Heart left ventricle (tissue), 16 donors: ENCODE data around the gene HDAC7. TPM values are rescaled to one million over a fixed set of nuclear protein-coding genes. Genes with fewer than 3 reads are reported as not detected.

Experiments used
- ATAC-seq, 4 donors: fragments of 200-7000 bp; cut with Tn5 transposase; one replicate each; pipeline ENCODE4 v1.9.1; 2020 to 2022; ENCODE audit warnings: moderate library complexity in 4 of 4, mild to moderate bottlenecking in 3 of 4, moderate number of reproducible peaks in 1 of 4
- DNase-seq, 5 donors: peaks; one replicate each; pipeline ENCODE4 v3.0.0-alpha.2; 2020
- H3K27ac ChIP-seq, 12 donors: fragments of 200-600 bp; sonication (generic) in 4 of 12; one replicate each; pipeline versions ENCODE4 v1.5.0 to v1.8.0; 2016 to 2022; ENCODE audit warnings: mild to moderate bottlenecking in 2 of 12
- H3K27me3 ChIP-seq, 9 donors: fragments of 200-600 bp; sonication (generic) in 2 of 9; one replicate each; pipeline versions ENCODE4 v1.5.1 to v1.8.0; 2016 to 2022; ENCODE audit warnings: mild to moderate bottlenecking in 3 of 9
- H3K36me3 ChIP-seq, 9 donors: fragments of 200-600 bp; sonication (generic) in 2 of 9; one replicate each; pipeline versions ENCODE4 v1.5.0 to v1.8.0; 2018 to 2022; ENCODE audit warnings: mild to moderate bottlenecking in 2 of 9
- H3K4me1 ChIP-seq, 12 donors: fragments of 200-600 bp; sonication (generic) in 4 of 12; one replicate each; pipeline versions ENCODE4 v1.5.0 to v1.8.0; 2016 to 2022; ENCODE audit warnings: mild to moderate bottlenecking in 3 of 12
- H3K4me3 ChIP-seq, 12 donors: fragments of 200-600 bp; sonication (generic) in 4 of 12; one replicate each; pipeline versions ENCODE4 v1.5.0 to v1.8.0; 2017 to 2022; ENCODE audit warnings: mild to moderate bottlenecking in 9 of 12, moderate library complexity in 4 of 12
- H3K9me3 ChIP-seq, 12 donors: fragments of 200-600 bp; sonication (generic) in 4 of 12; one replicate each; pipeline versions ENCODE4 v1.5.0 to v1.8.0; 2016 to 2022; ENCODE audit warnings: mild to moderate bottlenecking in 1 of 12
- POLR2A ChIP-seq, 2 donors: fragments of 450-650 bp; IDR thresholded peaks; one replicate each; pipeline ENCODE4 v1.6.1; 2017; ENCODE audit warnings: antibody characterized with exemption in 2 of 2, mild to moderate bottlenecking in 2 of 2, moderate library complexity in 2 of 2
- WGBS, 4 donors: extraction: QIAGEN DNeasy Blood & Tissue Kit in 2 of 4; methylation state at CpG; one replicate each; pipeline versions ENCODE4 v1.1.5 to v1.1.7; 2013 to 2018; 5-methylcytosine and 5-hydroxymethylcytosine counted together
- intact Hi-C, 10 donors: fragments of 100-400 bp; cut with DNase I; formaldehyde crosslinking; loops; one replicate each; pipeline versions ENCODE4 v1.11.1 to v1.14.2; 2022
- polyA plus RNA-seq, 2 donors: library from polyadenylated mRNA; stranded (reverse); fragments of 200-250 nt; gene quantifications; one replicate each; pipeline ENCODE4 v1.2.3, GENCODE V29; 2013
- total RNA-seq, 9 donors: library from RNA; depleted of rRNA in 2 of 9; stranded (reverse); fragments of >200 nt in 2 of 9; fragmentation: NEBNext Ultra II Directional in 3 of 9; extraction: Animal tissue kit (Norgen Biotek cat#: 25700) in 3 of 9; gene quantifications; one replicate each; pipeline versions ENCODE4 v1.1.0 to v1.2.4, GENCODE V29; 2016 to 2023
- TF ChIP-seq, protein P1 (sequence below), 12 donors: fragments of 200-600 bp; sonication (generic) in 4 of 12; IDR thresholded peaks; one replicate each; pipeline versions ENCODE4 v1.5.0 to v1.8.0; 2018 to 2022; ENCODE audit warnings: antibody characterized with exemption in 12 of 12, mild to moderate bottlenecking in 5 of 12
- donor health status: ischemic (EF 13 %, LVEDD 7.1; RV severe dilation, severe dysfunction).
- donor health status: healthy with polysubstance abuse.
- donor health status: DM: no; HTN: yes; CAD: no.
- donor health status: DM: no; HTN: no; CAD: no.
- donor health status: ischemic (EF 25% LVEDD 6.9; RV normal size, moderate dysfunction).
- donor health status: ischemic (EF 25% LVEDD 5.7; RV mildly dilated, moderate dysfunction).
- donor health status: healthy.
- donor health status: DM: yes; HTN: yes; CAD: no.
- donor health status: ischemic (EF 35%, LVEDD 5.7; RV mildly dilated, moderate dysfunction).
- donor health status: nonischemic (EF 11% LVEDD 7.7; RV severe dilation, severe dysfunction).
- donor health status: DM: yes; HTN: yes; CAD: no.
- donor health status: PGD.
- donor health status: ischemic (EF 29% LVEDD 5.4; RV normal size, mild dysfunction).
- donor health status: nonischemic (EF 23%, LVEDD 6.1; RV moderate dilation, normal function).

The HDAC7 gene
- total and polyA plus RNA-seq, 11 donors, result 27.4 to 63.0 (median 39.3) TPM

DNA sequence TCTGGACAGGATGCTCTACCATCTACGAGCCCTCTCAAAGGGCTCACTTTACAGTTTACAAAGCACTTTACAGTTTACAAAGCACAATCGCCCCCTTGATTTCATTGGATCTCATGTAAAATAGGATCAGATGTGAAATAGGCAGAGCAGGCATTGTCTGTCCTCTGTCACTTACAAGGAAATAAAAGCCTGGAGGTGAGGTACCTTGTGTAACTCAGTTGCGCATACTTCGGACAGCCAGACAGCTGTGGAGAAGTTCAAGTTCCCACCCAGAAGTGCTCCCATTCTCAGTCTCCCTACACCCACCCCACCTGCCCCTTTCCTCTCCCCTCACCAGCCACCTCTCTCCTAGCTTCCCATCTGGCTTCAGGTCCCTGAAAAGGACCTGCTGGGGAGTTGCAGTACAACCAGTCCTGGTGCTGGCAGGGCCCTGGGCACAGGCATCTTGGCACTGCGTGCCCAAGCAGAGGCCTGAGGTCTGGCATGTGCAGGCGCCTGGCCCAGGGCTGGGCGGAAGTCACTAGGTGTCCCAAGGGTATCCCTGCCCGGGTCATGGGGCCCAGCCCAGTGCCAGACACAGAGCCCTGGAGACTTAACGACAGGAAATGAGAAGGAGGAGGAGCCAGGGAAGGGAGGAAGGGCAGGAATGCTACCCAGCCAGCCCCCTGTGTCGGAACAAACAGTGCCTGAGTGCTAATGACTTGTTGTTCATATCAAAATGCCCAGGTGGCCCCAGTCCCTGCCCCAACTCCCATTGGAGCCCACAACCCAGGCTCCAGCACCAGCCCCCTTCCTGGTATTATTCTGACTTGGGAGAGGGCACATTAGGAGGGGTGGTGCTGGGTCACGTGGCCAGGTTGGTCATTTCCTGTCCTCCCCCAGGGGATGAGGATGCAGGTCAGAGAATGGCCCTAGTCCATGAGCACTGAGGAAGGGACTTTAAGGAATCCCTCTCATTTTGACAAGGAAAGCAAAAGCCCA, 66.4 kb downstream of the HDAC7 start:
- ATAC-seq (peak; percentile 90 to 96 (median 92)), DNase-seq (peak; percentile 84 to 95 (median 91))
- Histone ChIP-seq H3K27me3 (no peaks in the 10 kb centered on the region), H3K36me3 (peaks cover 0 to 33% (median 9%) of the 10 kb centered on the region in 9 donors), H3K27ac (peak overlapping the region; percentile 64 to 90 (median 82)), H3K4me1 (peaks cover 18 to 70% (median 55%) of the 10 kb centered on the region in 12 donors), H3K9me3 (no peaks in the 10 kb centered on the region), H3K4me3 (peak overlapping the region in 6 of 12 donors; percentile 2 to 67 (median 26))
- TF ChIP-seq, protein P1, sequence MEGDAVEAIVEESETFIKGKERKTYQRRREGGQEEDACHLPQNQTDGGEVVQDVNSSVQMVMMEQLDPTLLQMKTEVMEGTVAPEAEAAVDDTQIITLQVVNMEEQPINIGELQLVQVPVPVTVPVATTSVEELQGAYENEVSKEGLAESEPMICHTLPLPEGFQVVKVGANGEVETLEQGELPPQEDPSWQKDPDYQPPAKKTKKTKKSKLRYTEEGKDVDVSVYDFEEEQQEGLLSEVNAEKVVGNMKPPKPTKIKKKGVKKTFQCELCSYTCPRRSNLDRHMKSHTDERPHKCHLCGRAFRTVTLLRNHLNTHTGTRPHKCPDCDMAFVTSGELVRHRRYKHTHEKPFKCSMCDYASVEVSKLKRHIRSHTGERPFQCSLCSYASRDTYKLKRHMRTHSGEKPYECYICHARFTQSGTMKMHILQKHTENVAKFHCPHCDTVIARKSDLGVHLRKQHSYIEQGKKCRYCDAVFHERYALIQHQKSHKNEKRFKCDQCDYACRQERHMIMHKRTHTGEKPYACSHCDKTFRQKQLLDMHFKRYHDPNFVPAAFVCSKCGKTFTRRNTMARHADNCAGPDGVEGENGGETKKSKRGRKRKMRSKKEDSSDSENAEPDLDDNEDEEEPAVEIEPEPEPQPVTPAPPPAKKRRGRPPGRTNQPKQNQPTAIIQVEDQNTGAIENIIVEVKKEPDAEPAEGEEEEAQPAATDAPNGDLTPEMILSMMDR (IDR thresholded peaks at IDR 0.05), result no peak
- TF ChIP-seq POLR2A (IDR thresholded peaks at IDR 0.05), result peak in 1 of 2 donors; percentile 9
- intact Hi-C loops, result loop anchor here in 1 of 10 donors (2.0 kb wide), 1 partner anchor 17 kb away; no protein-coding TSS in a partner anchor
- 31 to 53% (median 35%) methylated on average over 6 to 11 of the region's 11 CpGs for WGBS, 4 donors

DNA sequence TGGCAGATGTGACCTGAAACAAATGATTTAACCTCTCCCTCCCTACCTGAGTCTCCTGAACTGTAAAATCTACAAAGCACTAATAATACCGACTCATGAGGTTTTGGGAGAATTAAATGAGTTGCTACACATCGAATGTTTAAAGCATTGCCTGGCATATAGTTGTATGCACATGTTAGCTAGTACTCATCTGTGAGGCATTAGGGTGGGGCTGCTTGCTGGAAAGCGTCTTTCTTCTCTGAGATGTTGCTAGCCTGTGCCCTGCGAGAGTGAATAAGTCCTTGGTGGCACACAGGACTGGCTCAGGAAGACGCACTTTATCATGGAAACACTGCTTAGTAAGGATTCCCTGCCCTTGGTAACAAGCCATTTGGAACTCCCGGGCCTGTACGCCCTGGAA, 67.2 kb downstream of the HDAC7 start:
- H3K27me3 ChIP-seq, result no peaks in the 10 kb centered on the region
- DNase-seq (no peak), ATAC-seq (no peak)
- no peak for TF ChIP-seq POLR2A (IDR thresholded peaks at IDR 0.05)
- TF ChIP-seq, protein P1 (IDR thresholded peaks at IDR 0.05), result no peak
- 60 to 80% (median 63%) methylated on average over 7 of the region's 7 CpGs for WGBS, 4 donors
- peak overlapping the region in 1 of 12 donors; percentile 67 for H3K4me3 ChIP-seq
- intact Hi-C loops, result loop anchor here in 1 of 10 donors (2.0 kb wide), 1 partner anchor 16 kb away; no protein-coding TSS in a partner anchor
- H3K4me1 ChIP-seq, result peaks cover 18 to 62% (median 49%) of the 10 kb centered on the region in 12 donors
- H3K27ac ChIP-seq, result peak overlapping the region; percentile 64 to 90 (median 82)
- no peaks in the 10 kb centered on the region for H3K9me3 ChIP-seq
- peaks cover 0 to 40% (median 9%) of the 10 kb centered on the region in 9 donors for H3K36me3 ChIP-seq

DNA sequence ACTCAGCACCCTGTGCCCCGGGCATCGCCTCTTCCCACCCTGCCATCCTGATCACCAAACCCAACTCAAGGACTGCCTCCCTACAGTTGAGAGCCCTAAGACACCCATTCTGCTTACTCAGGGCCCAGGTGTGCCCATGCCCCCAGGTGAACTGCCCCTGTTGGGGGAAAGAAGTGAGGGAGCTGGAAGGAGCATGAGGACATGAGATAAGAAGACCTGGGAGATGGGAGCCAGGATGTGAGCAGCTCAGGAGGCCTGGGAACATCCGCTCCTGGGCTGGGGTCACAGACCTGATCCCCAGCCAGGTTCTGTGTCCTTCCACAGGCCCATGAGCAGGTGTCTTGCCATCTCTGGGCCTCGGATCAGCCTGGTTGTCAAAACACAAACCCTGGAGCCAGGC, 67.6 kb downstream of the HDAC7 start:
- Histone ChIP-seq H3K4me3 (no peak overlapping the region), H3K27ac (peak overlapping the region in 9 of 12 donors; percentile 49 to 90 (median 81)), H3K36me3 (peaks cover 0 to 45% (median 11%) of the 10 kb centered on the region in 9 donors), H3K4me1 (peaks cover 18 to 59% (median 47%) of the 10 kb centered on the region in 12 donors), H3K9me3 (no peaks in the 10 kb centered on the region), H3K27me3 (no peaks in the 10 kb centered on the region)
- intact Hi-C loops, result loop anchor here in 1 of 10 donors (2.0 kb wide), 1 partner anchor 15 kb away; no protein-coding TSS in a partner anchor
- TF ChIP-seq, protein P1 (IDR thresholded peaks at IDR 0.05), result no peak
- TF ChIP-seq POLR2A (IDR thresholded peaks at IDR 0.05), result no peak
- 79 to 93% (median 89%) methylated on average over 4 of the region's 4 CpGs for WGBS, 4 donors
- ATAC-seq, result no peak
- peak in 1 of 5 donors; percentile 20 for DNase-seq

DNA sequence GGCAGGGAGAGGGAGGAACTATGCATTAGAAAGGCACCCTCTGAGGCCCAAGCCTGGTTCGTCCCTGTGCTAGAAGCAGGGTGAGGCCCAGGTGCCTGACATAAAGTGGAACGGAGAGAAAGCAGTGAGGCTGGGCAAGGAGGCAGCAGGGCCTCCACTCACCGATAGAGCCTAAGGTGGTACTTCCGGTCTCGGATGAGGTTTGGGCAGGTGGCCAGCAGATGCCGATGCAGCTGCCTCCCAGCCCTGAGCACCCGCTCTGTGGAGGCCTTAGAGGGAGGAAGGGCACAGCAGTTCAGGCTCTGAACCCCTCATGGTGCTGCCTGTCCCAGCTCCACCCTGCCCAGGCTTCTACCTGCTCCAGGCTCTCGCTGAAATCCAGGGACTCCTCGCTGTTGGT, 68.1 kb downstream of the HDAC7 start:
- intact Hi-C loops, result no loop called here
- TF ChIP-seq, protein P1 (IDR thresholded peaks at IDR 0.05), result no peak
- TF ChIP-seq POLR2A (IDR thresholded peaks at IDR 0.05), result no peak
- Histone ChIP-seq H3K4me3 (no peak overlapping the region), H3K27me3 (no peaks in the 10 kb centered on the region), H3K27ac (peak overlapping the region in 4 of 12 donors; percentile 7 to 84 (median 78)), H3K36me3 (peaks cover 0 to 48% (median 12%) of the 10 kb centered on the region in 9 donors), H3K9me3 (no peaks in the 10 kb centered on the region), H3K4me1 (peaks cover 18 to 59% (median 47%) of the 10 kb centered on the region in 12 donors)
- DNase-seq, result peak in 1 of 5 donors; percentile 6
- ATAC-seq, result no peak
- 68 to 81% (median 74%) methylated on average over 6 to 9 of the region's 9 CpGs for WGBS, 4 donors
